IPS DF 6.9 (cell line): ENCODE measurements around the gene DOCK11.

ENCODE experiments used
- DNase-seq: peaks from one replicate; pipeline ENCODE4 v3.0.0-alpha.2; 2013; ENCODE audit warnings: low read depth, low spot score
- H3K27ac ChIP-seq: one replicate; pipeline ENCODE4 v1.5.1; 2013; ENCODE audit warnings: low read length, control low read depth
- H3K27me3 ChIP-seq: 2 replicates; pipeline ENCODE4 v1.6.1; 2013; ENCODE audit warnings: mild to moderate bottlenecking, low read length; ENCODE audit not compliant: control insufficient read depth, insufficient read depth
- H3K36me3 ChIP-seq: 2 replicates; pipeline ENCODE4 v1.6.1; 2013; ENCODE audit warnings: low read length; ENCODE audit not compliant: control insufficient read depth, insufficient read depth
- H3K4me1 ChIP-seq: 2 replicates; pipeline ENCODE4 v1.6.1; 2013; ENCODE audit warnings: low read length; ENCODE audit not compliant: control insufficient read depth, insufficient read depth
- H3K4me3 ChIP-seq: 2 replicates; pipeline ENCODE4 v1.5.1; 2013; ENCODE audit warnings: mild to moderate bottlenecking, low read length
- H3K9me3 ChIP-seq: 2 replicates; pipeline ENCODE4 v1.6.1; 2013; ENCODE audit warnings: low read length, inconsistent platforms; ENCODE audit not compliant: control insufficient read depth, insufficient read depth
- WGBS: extraction: QIAGEN DNeasy Blood & Tissue Kit; methylation state at CpG from one replicate; pipeline ENCODE4 v1.1.7; 2013; ENCODE audit warnings: mixed read lengths, missing lambda C conversion rate; ENCODE audit not compliant: insufficient read length, insufficient coverage; 5-methylcytosine and 5-hydroxymethylcytosine counted together

Gene DOCK11

DNA sequence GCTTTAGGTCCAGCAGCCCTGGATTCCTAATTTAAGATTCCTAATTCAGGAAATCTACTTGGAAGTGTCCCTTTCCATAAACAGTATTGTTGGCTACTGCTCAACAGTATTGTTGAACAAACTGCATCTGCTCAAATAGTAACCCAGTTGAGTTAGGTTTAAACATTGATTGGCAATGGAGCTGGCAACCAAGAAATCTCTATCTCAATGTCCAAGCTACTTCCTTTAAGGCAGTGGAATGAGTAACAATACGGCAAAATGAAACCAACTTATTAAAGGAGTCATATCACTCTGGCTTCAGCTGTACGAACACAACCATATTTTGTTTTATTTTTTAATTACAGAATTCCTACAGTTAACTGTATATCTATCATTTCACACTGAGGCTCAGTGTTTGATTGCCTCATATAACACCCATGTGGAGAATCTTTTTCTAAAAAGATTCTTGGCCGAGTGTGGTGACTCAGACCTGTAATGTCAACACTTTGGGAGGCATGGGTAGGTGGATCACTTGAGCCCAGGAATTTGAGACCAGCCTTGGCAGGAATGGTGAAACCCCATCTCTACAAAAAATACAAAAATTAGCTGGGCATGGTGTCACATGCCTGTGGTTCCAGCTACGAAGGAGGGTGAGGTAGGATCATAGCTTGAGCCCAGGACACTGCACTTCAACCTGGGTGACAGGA lies 160.1 kb downstream of the DOCK11 start:
- H3K27me3 ChIP-seq = no peaks in the 10 kb centered on the region
- H3K4me1 ChIP-seq = no peaks in the 10 kb centered on the region
- no peaks in the 10 kb centered on the region for H3K36me3 ChIP-seq
- no peak for DNase-seq
- no peak overlapping the region for H3K27ac ChIP-seq
- no CpG with 5 or more reads among the region's 4 CpGs for WGBS
- no peak overlapping the region for H3K4me3 ChIP-seq
- no peaks in the 10 kb centered on the region for H3K9me3 ChIP-seq

DNA sequence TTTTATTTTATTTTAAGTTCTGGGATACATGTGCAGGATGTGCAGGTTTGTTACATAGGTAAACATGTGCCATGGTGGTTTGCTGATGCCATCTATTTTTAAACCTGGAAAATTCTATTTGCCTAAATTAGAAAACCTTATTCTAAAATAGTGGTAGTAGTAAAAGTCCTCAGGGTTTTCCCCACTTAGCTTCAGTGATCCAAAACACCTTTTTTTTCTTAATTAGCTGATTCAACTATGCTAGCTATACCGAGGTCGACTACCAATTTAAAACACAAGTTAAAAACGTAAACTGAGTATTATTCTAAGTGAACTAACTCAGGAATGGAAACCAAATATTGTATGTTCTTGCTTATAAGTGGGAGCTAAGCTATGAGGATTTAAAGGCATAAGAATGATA lies 161.8 kb downstream of the DOCK11 start:
- H3K27me3 ChIP-seq = no peaks in the 10 kb centered on the region
- H3K9me3 ChIP-seq = no peaks in the 10 kb centered on the region
- H3K27ac ChIP-seq = no peak overlapping the region
- DNase-seq = no peak
- no peaks in the 10 kb centered on the region for H3K4me1 ChIP-seq
- H3K36me3 ChIP-seq = no peaks in the 10 kb centered on the region
- no CpG with 5 or more reads among the region's 3 CpGs for WGBS
- H3K4me3 ChIP-seq = no peak overlapping the region

DNA sequence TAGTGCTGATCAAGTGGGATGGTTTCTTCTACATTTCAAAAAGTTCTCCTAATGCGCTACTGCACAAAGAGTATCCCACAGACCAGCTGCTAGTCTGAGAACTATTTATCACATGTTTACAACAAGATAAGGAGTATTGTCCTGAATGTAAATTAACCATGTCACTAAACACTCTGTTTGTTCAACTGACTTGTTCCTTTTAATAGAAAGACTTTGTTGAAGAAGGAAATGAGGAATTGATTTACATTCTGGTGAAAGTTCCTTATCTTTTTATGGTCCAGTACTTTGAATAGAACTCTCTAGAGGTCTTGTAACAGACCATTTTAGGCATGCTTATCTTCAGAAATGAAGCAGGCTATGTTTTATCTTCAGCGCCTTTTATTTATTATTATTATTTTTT lies 164.5 kb downstream of the DOCK11 start:
- no peaks in the 10 kb centered on the region for H3K27me3 ChIP-seq
- no peak overlapping the region for H3K4me3 ChIP-seq

DNA sequence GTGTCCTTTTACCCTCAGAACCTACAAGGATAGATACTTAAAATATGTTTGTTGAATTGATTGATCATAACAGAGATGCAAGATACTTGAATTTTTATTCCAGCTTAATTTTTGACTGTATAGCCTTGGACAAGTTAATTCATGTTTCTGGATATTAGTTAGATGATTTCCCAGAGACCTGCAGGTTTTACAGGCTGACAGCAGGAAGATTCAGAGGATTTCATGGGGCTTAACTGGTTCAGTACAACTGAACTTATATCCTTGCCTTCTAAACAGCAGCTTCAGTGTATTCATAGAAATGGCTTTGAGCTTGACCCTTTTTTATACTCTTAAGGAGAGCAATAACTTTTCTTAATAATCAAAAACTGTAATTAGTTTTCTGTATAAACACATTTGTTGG lies 169.6 kb downstream of the DOCK11 start:
- no peaks in the 10 kb centered on the region for H3K9me3 ChIP-seq
- H3K4me3 ChIP-seq = no peak overlapping the region
- DNase-seq = no peak
- no peaks in the 10 kb centered on the region for H3K36me3 ChIP-seq
- no peaks in the 10 kb centered on the region for H3K4me1 ChIP-seq
- H3K27ac ChIP-seq = no peak overlapping the region
- H3K27me3 ChIP-seq = no peaks in the 10 kb centered on the region

More for the DNA sequence above, 164.5 kb downstream of the DOCK11 start:
- no peaks in the 10 kb centered on the region for H3K9me3 ChIP-seq
- no peak for DNase-seq
- H3K27ac ChIP-seq = no peak overlapping the region
- no peaks in the 10 kb centered on the region for H3K4me1 ChIP-seq
- no CpG with 5 or more reads among the region's 2 CpGs for whole genome bisulfite sequencing
- H3K36me3 ChIP-seq = no peaks in the 10 kb centered on the region

DNA sequence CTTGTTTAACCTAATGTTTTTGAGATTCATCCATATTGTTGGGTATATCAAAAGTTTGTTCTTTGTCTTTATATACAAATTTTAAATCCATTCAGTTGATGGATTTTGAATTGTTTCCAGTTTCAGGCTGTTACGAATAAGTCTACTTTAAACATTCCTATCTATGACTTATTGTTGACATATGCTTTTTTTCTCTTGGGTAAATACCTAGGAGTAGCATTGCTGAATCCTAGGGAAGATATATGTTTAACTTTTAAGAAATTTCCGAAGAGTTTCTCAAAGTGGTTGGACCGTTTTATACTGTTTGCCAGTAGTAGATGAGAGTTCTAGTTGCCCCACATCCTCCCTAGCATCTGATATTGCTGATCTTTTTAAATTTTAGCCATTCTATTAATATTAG lies 170.9 kb downstream of the DOCK11 start:
- Histone ChIP-seq H3K4me1 (no peaks in the 10 kb centered on the region), H3K27me3 (no peaks in the 10 kb centered on the region), H3K36me3 (no peaks in the 10 kb centered on the region), H3K4me3 (no peak overlapping the region), H3K9me3 (no peaks in the 10 kb centered on the region), H3K27ac (no peak overlapping the region)
- no CpG with 5 or more reads among the region's 3 CpGs for WGBS
- DNase-seq = no peak

DNA sequence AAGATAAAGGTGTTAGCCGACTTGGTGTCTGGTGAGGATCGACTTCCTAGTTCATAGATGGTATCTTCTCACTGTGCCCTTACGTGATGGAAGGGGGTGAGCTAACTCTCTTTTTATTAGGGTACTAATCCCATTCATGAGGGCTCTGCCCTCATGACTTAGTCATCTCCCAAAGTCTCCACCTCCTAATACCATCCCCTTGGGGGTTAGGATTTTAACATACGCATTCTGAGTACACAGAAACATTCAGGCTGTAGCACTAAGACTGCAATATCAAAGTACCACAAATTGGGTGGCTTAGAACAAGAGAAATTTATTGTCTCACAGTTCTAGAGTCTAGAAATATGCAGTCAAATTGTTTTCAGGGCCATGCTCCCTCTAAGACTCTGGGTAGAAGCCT lies 173.8 kb downstream of the DOCK11 start:
- Histone ChIP-seq H3K27me3 (no peaks in the 10 kb centered on the region), H3K9me3 (no peaks in the 10 kb centered on the region), H3K4me3 (no peak overlapping the region), H3K27ac (no peak overlapping the region), H3K4me1 (no peaks in the 10 kb centered on the region), H3K36me3 (no peaks in the 10 kb centered on the region)
- no CpG with 5 or more reads among the region's 4 CpGs for whole genome bisulfite sequencing
- DNase-seq = no peak

DNA sequence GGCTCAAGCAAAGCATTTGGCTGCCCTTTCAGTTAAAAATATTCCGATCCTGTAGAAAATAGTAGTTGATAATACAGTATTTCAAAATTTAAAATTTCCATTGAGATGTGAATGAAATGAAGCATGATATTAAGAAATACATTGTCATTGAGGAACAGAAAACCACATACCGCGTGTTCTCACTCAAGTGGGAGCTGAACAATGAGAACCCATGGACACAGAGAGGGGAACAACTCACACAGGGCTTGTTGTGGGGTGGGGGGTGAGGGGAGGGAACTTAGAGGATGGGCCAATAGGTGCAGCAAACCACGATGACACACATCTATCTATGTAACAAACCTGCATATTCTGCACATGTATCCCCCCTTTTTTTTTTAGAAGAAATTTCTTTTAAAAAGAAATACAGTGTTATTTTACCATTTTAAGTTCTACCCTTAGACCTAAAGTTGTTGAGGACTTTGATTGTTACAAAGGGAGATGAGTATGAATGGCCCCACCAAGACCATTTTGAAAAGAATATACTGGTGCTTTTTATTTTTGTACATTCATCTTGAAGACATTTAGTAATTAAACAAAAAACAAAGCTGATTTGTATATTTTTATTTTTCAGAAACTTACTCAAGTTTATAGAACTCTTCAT lies 179.8 kb downstream of the DOCK11 start:
- Histone ChIP-seq H3K36me3 (no peaks in the 10 kb centered on the region), H3K9me3 (no peaks in the 10 kb centered on the region), H3K4me1 (no peaks in the 10 kb centered on the region), H3K4me3 (no peak overlapping the region), H3K27ac (no peak overlapping the region), H3K27me3 (no peaks in the 10 kb centered on the region)
- no CpG with 5 or more reads among the region's 4 CpGs for WGBS
- DNase-seq = no peak

DNA sequence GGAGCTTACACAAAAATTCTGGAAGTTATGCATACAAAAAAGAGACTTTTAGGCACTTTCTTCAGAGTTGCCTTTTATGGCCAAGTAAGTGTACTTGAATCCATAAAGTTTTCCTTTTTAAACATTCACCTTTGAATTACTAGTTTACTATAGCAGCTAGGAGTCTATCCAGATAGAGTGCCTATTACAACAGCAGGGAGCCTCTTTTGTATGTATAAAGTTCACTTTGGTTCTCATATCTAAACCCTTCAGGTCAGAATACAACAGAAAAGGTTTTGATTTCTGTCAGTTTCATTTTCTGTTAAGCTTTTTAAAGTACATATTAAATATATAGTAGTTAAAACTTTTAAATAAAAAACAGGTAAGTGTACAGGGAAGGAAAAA lies 180.3 kb downstream of the DOCK11 start:
- no peak for DNase-seq
- Histone ChIP-seq H3K4me3 (no peak overlapping the region), H3K36me3 (no peaks in the 10 kb centered on the region), H3K4me1 (no peaks in the 10 kb centered on the region), H3K27ac (no peak overlapping the region), H3K9me3 (no peaks in the 10 kb centered on the region), H3K27me3 (no peaks in the 10 kb centered on the region)

DNA sequence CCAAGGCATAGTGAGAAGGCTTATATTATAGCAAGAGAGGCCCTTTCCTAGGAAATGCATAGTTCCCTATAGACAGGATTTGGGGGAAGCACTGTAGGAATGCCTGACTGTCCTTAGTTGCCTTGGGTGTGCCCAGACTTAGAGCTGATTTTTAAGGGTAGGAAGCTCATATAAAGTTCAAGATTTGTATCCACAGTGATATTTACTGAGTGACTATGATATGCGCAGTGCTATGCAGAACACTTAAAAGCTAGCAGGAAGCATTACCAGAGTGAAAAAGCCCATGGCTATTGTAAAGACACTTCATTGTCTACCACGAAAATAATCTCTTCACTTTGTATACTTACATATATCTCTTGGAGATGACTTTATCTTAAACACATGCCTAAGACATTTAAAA lies 181.7 kb downstream of the DOCK11 start:
- WGBS = no CpG with 5 or more reads among the region's 2 CpGs
- H3K36me3 ChIP-seq = no peaks in the 10 kb centered on the region
- H3K4me3 ChIP-seq = no peak overlapping the region
- H3K27me3 ChIP-seq = no peaks in the 10 kb centered on the region
- no peaks in the 10 kb centered on the region for H3K4me1 ChIP-seq
- no peak overlapping the region for H3K27ac ChIP-seq
- H3K9me3 ChIP-seq = no peaks in the 10 kb centered on the region
- no peak for DNase-seq

DNA sequence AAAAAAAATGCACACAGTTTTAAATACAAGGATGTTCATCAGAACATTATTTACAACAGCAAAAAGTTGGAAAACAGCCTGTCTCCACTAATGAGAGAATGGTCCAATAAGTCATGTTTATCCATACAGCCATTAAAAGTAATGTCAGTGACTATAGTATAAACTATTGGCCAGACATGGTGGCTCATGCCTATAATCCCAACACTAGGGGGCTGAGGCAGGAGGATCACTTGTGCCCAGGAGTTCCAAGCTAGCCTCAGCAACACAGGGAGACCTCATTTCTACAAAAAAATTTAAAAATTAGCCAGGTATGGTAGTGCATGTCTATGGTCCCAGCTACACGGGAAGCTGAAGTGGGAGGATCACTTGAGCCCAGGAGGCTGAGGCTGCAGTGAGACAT lies 183.7 kb downstream of the DOCK11 start:
- H3K4me3 ChIP-seq = no peak overlapping the region
- no peaks in the 10 kb centered on the region for H3K9me3 ChIP-seq
- DNase-seq = no peak
- no peak overlapping the region for H3K27ac ChIP-seq
- WGBS = no CpG with 5 or more reads among the region's 1 CpG
- H3K36me3 ChIP-seq = no peaks in the 10 kb centered on the region
- no peaks in the 10 kb centered on the region for H3K27me3 ChIP-seq
- H3K4me1 ChIP-seq = no peaks in the 10 kb centered on the region
